SK-N-SH treated with all-trans-retinoic acid at 6 μM for 48 hours (cell line): ENCODE results near the gene KRT16.
"Not testable (repeated sequence)": the region's sequence is repeated elsewhere in the genome, so short reads cannot be mapped to it uniquely, and the experiment has no call there.

Experiments
- ATAC-seq: fragments of 200-7000 bp; cut with Tn5 transposase; 3 replicates; pipeline ENCODE4 v1.9.1; 2020; ENCODE audit warnings: mild to moderate bottlenecking, moderate library complexity
- ARNTL ChIP-seq: fragments of 450-650 bp; formaldehyde crosslinking; IDR thresholded peaks from 2 replicates; pipeline ENCODE4 v1.5.0; 2020; ENCODE audit warnings: low read depth, mild to moderate bottlenecking, moderate library complexity, borderline replicate concordance
- BACH2 ChIP-seq: fragments of 250-450 bp; sonication (Bioruptor Pico); IDR thresholded peaks from 2 replicates; pipeline ENCODE4 v1.9.0; 2021; ENCODE audit warnings: mild to moderate bottlenecking, borderline replicate concordance
- CSDC2 ChIP-seq: fragments of 250-450 bp; sonication (Bioruptor Pico); IDR thresholded peaks from 2 replicates; pipeline ENCODE4 v1.5.0; 2020; ENCODE audit warnings: mild to moderate bottlenecking, moderate library complexity
- ESRRG ChIP-seq: fragments of 250-450 bp; sonication (Bioruptor Pico); IDR thresholded peaks from 2 replicates; pipeline ENCODE4 v1.6.1; 2021; ENCODE audit warnings: mild to moderate bottlenecking
- GLIS3 ChIP-seq: fragments of 250-450 bp; sonication (Bioruptor Pico); IDR thresholded peaks from 2 replicates; pipeline ENCODE4 v1.5.0; 2020; ENCODE audit warnings: mild to moderate bottlenecking, moderate library complexity
- OSR1 ChIP-seq: fragments of 250-450 bp; sonication (Bioruptor Pico); IDR thresholded peaks from 2 replicates; pipeline ENCODE4 v1.8.0; 2022; ENCODE audit warnings: moderate library complexity, mild to moderate bottlenecking, inconsistent platforms
- PPARA ChIP-seq: fragments of 250-450 bp; sonication (Bioruptor Pico); IDR thresholded peaks from 2 replicates; pipeline ENCODE4 v1.5.0; 2020; ENCODE audit warnings: mild to moderate bottlenecking, borderline replicate concordance
- SNAI2 ChIP-seq: fragments of 250-450 bp; sonication (Bioruptor Pico); IDR thresholded peaks from 2 replicates; pipeline ENCODE4 v1.5.0; 2020; ENCODE audit warnings: mild to moderate bottlenecking, moderate library complexity
- TCF4 ChIP-seq: fragments of 250-450 bp; sonication (Bioruptor Pico); IDR thresholded peaks from 2 replicates; pipeline ENCODE4 v1.8.0; 2021; ENCODE audit warnings: mild to moderate bottlenecking, moderate library complexity, borderline replicate concordance
- TOX ChIP-seq: fragments of 250-450 bp; sonication (Bioruptor Pico); IDR thresholded peaks from 2 replicates; pipeline ENCODE4 v1.8.0; 2021; ENCODE audit warnings: mild to moderate bottlenecking, moderate library complexity, borderline replicate concordance
- ZFP3 ChIP-seq: fragments of 250-450 bp; sonication (Bioruptor Pico); IDR thresholded peaks from 2 replicates; pipeline ENCODE4 v1.5.0; 2020; ENCODE audit warnings: mild to moderate bottlenecking, moderate library complexity
- ZFP30 ChIP-seq: fragments of 450-650 bp; formaldehyde crosslinking; IDR thresholded peaks from 2 replicates; pipeline ENCODE4 v1.5.0; 2022; ENCODE audit warnings: mild to moderate bottlenecking, moderate library complexity
- ZNF565 ChIP-seq: fragments of 450-650 bp; formaldehyde crosslinking; conservative IDR thresholded peaks from 2 replicates; pipeline ENCODE4 v1.5.0; 2020; ENCODE audit warnings: low read depth, mild to moderate bottlenecking, moderate library complexity
- TF ChIP-seq, protein P1 (sequence below): fragments of 250-450 bp; sonication (Bioruptor Pico); IDR thresholded peaks from 2 replicates; pipeline ENCODE4 v1.8.0; 2020; ENCODE audit warnings: mild to moderate bottlenecking, moderate library complexity, borderline replicate concordance
- TF ChIP-seq, protein P2 (sequence below): fragments of 250-450 bp; sonication (Bioruptor Pico); IDR thresholded peaks from 2 replicates; pipeline ENCODE4 v1.5.1; 2020; ENCODE audit warnings: low read depth, mild to moderate bottlenecking, moderate library complexity
- TF ChIP-seq, protein P3 (sequence below): fragments of 250-450 bp; sonication (Bioruptor Pico); IDR thresholded peaks from 2 replicates; pipeline ENCODE4 v1.5.0; 2020; ENCODE audit warnings: mild to moderate bottlenecking, moderate library complexity
- TF ChIP-seq, protein P4 (sequence below): fragments of 250-450 bp; sonication (Bioruptor Pico); IDR thresholded peaks from 2 replicates; pipeline ENCODE4 v1.5.1; 2021; ENCODE audit warnings: mild to moderate bottlenecking, moderate library complexity

The KRT16 gene

DNA sequence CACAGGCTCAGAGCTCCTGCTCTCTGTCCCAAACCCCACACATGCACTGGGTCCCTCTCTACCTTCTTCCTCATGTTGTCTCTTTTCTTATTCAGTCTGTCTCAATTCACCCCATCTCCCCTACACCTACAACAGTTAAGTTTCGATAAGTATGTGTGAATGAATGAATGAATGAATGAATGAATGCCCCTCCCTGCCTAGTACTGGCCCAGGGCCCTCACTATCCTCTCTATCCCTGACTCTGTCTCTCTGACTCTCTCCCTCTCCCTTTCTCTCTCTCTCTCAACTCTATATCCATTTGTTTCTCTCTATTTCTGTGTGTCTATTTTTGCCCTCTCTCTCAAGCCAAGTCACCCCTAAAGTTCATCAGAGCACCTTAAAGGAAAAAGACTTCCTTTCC lies 34.0 kb downstream of the KRT16 start (continued):
- no peak for TF ChIP-seq ESRRG (CRISPR knock-in tag)
- TF ChIP-seq, all 23 proteins: peak for 0

DNA sequence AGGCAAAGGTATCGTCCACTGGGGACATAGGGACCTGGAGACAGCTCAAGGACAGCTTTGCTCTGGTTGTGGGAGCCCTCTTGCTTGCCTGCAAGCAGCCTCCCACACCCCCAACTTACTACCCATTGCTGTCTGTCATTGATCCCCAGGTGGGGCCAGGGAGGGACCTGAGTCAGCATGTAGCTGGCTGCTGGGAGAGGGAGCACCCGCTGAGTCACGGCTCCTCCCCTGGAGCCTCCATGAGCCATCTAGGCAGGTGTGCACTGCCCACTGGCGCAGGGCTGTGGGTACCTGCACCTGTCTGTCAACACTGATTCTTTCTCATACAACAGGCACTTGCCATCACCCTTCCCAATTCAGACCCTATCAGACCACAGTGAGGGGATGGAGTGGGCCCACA lies 35.8 kb downstream of the KRT16 start:
- ATAC-seq, result not testable (repeated sequence)

DNA sequence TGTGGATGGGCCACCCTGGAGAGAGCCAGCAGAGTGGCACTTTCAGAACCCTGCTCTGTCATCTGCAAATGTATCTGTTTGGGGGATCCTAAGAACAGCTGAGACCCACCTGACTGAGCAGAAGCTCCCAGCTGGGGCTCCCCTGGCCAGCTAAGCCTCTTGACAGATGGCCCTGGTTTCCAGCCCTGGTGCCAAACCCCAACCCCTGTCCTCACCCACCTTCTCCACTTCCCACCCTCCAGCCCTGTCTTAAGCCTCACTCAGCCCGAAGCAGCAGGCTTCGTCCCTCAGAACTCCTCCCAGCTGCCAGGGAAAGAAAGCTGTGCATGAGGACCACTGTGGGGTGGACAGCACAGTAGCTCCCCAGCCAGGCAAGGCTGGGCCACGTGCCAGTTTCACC lies 37.2 kb downstream of the KRT16 start:
- TF ChIP-seq PPARA (CRISPR knock-in tag) (no peak), OSR1 (CRISPR knock-in tag) (no peak), ZFP3 (CRISPR knock-in tag) (no peak), ESRRG (CRISPR knock-in tag) (no peak), GLIS3 (CRISPR knock-in tag) (no peak), ARNTL (CRISPR knock-in tag) (no peak), ZNF565 (CRISPR knock-in tag) (no peak)
- TF ChIP-seq, protein P1, sequence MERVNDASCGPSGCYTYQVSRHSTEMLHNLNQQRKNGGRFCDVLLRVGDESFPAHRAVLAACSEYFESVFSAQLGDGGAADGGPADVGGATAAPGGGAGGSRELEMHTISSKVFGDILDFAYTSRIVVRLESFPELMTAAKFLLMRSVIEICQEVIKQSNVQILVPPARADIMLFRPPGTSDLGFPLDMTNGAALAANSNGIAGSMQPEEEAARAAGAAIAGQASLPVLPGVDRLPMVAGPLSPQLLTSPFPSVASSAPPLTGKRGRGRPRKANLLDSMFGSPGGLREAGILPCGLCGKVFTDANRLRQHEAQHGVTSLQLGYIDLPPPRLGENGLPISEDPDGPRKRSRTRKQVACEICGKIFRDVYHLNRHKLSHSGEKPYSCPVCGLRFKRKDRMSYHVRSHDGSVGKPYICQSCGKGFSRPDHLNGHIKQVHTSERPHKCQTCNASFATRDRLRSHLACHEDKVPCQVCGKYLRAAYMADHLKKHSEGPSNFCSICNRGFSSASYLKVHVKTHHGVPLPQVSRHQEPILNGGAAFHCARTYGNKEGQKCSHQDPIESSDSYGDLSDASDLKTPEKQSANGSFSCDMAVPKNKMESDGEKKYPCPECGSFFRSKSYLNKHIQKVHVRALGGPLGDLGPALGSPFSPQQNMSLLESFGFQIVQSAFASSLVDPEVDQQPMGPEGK (CRISPR knock-in tag), result no peak
- TF ChIP-seq, protein P2, sequence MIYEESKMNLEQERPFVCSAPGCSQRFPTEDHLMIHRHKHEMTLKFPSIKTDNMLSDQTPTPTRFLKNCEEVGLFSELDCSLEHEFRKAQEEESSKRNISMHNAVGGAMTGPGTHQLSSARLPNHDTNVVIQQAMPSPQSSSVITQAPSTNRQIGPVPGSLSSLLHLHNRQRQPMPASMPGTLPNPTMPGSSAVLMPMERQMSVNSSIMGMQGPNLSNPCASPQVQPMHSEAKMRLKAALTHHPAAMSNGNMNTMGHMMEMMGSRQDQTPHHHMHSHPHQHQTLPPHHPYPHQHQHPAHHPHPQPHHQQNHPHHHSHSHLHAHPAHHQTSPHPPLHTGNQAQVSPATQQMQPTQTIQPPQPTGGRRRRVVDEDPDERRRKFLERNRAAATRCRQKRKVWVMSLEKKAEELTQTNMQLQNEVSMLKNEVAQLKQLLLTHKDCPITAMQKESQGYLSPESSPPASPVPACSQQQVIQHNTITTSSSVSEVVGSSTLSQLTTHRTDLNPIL, result no peak
- TF ChIP-seq, protein P3, sequence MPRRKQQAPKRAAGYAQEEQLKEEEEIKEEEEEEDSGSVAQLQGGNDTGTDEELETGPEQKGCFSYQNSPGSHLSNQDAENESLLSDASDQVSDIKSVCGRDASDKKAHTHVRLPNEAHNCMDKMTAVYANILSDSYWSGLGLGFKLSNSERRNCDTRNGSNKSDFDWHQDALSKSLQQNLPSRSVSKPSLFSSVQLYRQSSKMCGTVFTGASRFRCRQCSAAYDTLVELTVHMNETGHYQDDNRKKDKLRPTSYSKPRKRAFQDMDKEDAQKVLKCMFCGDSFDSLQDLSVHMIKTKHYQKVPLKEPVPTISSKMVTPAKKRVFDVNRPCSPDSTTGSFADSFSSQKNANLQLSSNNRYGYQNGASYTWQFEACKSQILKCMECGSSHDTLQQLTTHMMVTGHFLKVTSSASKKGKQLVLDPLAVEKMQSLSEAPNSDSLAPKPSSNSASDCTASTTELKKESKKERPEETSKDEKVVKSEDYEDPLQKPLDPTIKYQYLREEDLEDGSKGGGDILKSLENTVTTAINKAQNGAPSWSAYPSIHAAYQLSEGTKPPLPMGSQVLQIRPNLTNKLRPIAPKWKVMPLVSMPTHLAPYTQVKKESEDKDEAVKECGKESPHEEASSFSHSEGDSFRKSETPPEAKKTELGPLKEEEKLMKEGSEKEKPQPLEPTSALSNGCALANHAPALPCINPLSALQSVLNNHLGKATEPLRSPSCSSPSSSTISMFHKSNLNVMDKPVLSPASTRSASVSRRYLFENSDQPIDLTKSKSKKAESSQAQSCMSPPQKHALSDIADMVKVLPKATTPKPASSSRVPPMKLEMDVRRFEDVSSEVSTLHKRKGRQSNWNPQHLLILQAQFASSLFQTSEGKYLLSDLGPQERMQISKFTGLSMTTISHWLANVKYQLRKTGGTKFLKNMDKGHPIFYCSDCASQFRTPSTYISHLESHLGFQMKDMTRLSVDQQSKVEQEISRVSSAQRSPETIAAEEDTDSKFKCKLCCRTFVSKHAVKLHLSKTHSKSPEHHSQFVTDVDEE, result no peak
- ATAC-seq, result no peak

DNA sequence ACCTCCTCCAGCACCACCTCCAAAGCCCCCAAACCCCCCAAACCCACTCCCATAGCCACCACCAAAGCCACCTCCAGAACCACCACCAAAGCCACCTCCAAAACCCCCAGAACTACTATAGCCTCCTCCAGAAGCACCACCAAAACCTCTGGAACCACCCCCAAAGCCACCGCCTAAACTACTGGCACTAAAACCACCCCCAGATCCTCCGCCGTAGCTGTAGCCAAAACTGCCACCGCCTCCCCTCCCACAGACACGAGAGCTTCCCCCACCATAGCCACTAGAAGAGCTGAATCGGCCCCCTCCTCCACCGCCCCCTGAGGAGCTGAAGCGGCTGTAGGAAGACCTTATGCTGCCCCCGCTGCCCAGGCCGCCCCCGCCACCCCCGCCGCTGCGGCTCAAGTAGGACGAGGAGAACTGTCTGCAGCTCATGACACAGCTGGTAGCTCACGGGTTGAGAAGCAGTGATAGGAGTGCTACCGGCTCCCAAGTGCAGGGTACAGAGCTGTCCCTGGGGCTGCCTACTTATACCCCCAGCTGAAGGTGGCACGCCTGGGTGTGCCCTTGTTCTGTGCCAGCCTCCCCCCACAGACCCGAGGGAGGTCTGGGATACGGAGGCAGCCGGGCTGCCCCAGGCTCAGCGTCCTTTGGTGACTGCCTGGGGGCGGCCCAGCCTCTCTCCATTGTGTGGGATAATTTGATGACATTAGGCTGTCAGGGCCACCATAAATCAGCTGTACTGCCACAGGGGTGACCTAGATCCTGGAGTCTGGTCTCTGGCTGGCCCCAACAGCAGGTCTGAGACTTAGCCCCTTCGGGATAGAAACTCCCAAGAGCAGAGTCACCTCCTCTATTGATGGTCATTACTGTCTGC lies 40.8 kb downstream of the KRT16 start, which contains the start of gene KRT9:
TSS of gene KRT9 (minus strand) at position 499 of the 874 bp plus-strand sequence. CDS start at position 432, 67 bp downstream.
- no peak for TF ChIP-seq BACH2 (CRISPR knock-in tag)
- no peak for TF ChIP-seq PPARA (CRISPR knock-in tag)
- no peak for TF ChIP-seq TOX (CRISPR knock-in tag)
- TF ChIP-seq TCF4 (CRISPR knock-in tag), result no peak
- TF ChIP-seq, protein P2, result no peak
- TF ChIP-seq, protein P3, result no peak
- no peak for TF ChIP-seq ZFP30
- TF ChIP-seq ZNF565 (CRISPR knock-in tag), result no peak
- no peak for TF ChIP-seq ESRRG (CRISPR knock-in tag)
- no peak for TF ChIP-seq SNAI2 (CRISPR knock-in tag)
- TF ChIP-seq CSDC2, result no peak
- TF ChIP-seq, protein P4, sequence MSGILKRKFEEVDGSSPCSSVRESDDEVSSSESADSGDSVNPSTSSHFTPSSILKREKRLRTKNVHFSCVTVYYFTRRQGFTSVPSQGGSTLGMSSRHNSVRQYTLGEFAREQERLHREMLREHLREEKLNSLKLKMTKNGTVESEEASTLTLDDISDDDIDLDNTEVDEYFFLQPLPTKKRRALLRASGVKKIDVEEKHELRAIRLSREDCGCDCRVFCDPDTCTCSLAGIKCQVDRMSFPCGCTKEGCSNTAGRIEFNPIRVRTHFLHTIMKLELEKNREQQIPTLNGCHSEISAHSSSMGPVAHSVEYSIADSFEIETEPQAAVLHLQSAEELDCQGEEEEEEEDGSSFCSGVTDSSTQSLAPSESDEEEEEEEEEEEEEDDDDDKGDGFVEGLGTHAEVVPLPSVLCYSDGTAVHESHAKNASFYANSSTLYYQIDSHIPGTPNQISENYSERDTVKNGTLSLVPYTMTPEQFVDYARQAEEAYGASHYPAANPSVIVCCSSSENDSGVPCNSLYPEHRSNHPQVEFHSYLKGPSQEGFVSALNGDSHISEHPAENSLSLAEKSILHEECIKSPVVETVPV (CRISPR knock-in tag), result no peak
- TF ChIP-seq, all 23 proteins: peak for 0
- no peak for ATAC-seq
